DND-41 (cell line): ENCODE measurements around the gene RBL1.

Experiments
- CTCF ChIP-seq: IDR thresholded peaks from 2 replicates; pipeline ENCODE4 v1.5.1; 2012; ENCODE audit warnings: borderline replicate concordance, low read length, moderate library complexity, mild to moderate bottlenecking; ENCODE audit not compliant: poor library complexity, severe bottlenecking; ENCODE audit errors: extremely low read depth
- EZH2 ChIP-seq: IDR thresholded peaks from 3 replicates; pipeline ENCODE4 v1.6.1; 2012; ENCODE audit warnings: borderline replicate concordance, low read depth, mild to moderate bottlenecking, moderate library complexity, low read length, inconsistent platforms; ENCODE audit not compliant: severe bottlenecking

GRCh38 chr20:36957875-36958667 is 137.7 kb downstream of the RBL1 start:
- no peak for TF ChIP-seq CTCF
- no peak for TF ChIP-seq EZH2
